COLO668 (cell line): ENCODE measurements around the gene HADHA.
"Not testable (repeated sequence)": the region's sequence is repeated elsewhere in the genome, so short reads cannot be mapped to it uniquely, and the experiment has no call there.

ENCODE experiments used
- DNase-seq: peaks from one replicate; lab custom pipeline; 2025; ENCODE audit not compliant: unreplicated experiment; lab: John Stamatoyannopoulos, UW

HADHA gene

GRCh38 chr2:26176279-26176615, 68.2 kb downstream of the HADHA start:
- DNase-seq: no peak

- no peak for DNase-seq
Measured at GRCh38 chr2:26175466-26176278, 68.8 kb downstream of the HADHA start.

GRCh38 chr2:26174691-26175465, 69.6 kb downstream of the HADHA start:
- no peak for DNase-seq

- no peak for DNase-seq
Measured at GRCh38 chr2:26173776-26174482, 70.5 kb downstream of the HADHA start.

- DNase-seq: peak; percentile 32
Measured at GRCh38 chr2:26172871-26173775, 71.3 kb downstream of the HADHA start, which contains the start of gene GAREM2. TSS of gene GAREM2 (plus strand) at chr2:26173088. CDS start at chr2:26173221, 133 bp downstream.

- no peak for DNase-seq
Measured at GRCh38 chr2:26172189-26172870, 72.1 kb downstream of the HADHA start.

GRCh38 chr2:26170795-26171194, 73.6 kb downstream of the HADHA start:
- DNase-seq: no peak

- DNase-seq: no peak
Measured at GRCh38 chr2:26169681-26170414, 74.6 kb downstream of the HADHA start.

- DNase-seq: no peak
Measured at GRCh38 chr2:26169226-26169625, 75.2 kb downstream of the HADHA start.

- no peak for DNase-seq
Measured at GRCh38 chr2:26168785-26169184, 75.6 kb downstream of the HADHA start.

- DNase-seq: not testable (repeated sequence)
Measured at GRCh38 chr2:26166541-26166940, 77.9 kb downstream of the HADHA start.

- no peak for DNase-seq
Measured at GRCh38 chr2:26165403-26165802, 79.0 kb downstream of the HADHA start.

- no peak for DNase-seq
Measured at GRCh38 chr2:26164641-26165211, 79.7 kb downstream of the HADHA start.

- no peak for DNase-seq
Measured at GRCh38 chr2:26164231-26164630, 80.2 kb downstream of the HADHA start.

- DNase-seq: no peak
Measured at GRCh38 chr2:26162963-26163362, 81.5 kb downstream of the HADHA start.

GRCh38 chr2:26161926-26162325, 82.5 kb downstream of the HADHA start:
- no peak for DNase-seq

- DNase-seq: no peak
Measured at GRCh38 chr2:26157580-26157979, 86.9 kb downstream of the HADHA start.

GRCh38 chr2:26150243-26150642, 94.2 kb downstream of the HADHA start:
- no peak for DNase-seq

- DNase-seq: no peak
Measured at GRCh38 chr2:26148501-26148900, 95.9 kb downstream of the HADHA start.
